ENCODE results near the gene SLC25A10.
"Not testable (repeated sequence)": the region's sequence is repeated elsewhere in the genome, so short reads cannot be mapped to it uniquely, and the experiment has no call there.

SLC25A10 gene

DNA sequence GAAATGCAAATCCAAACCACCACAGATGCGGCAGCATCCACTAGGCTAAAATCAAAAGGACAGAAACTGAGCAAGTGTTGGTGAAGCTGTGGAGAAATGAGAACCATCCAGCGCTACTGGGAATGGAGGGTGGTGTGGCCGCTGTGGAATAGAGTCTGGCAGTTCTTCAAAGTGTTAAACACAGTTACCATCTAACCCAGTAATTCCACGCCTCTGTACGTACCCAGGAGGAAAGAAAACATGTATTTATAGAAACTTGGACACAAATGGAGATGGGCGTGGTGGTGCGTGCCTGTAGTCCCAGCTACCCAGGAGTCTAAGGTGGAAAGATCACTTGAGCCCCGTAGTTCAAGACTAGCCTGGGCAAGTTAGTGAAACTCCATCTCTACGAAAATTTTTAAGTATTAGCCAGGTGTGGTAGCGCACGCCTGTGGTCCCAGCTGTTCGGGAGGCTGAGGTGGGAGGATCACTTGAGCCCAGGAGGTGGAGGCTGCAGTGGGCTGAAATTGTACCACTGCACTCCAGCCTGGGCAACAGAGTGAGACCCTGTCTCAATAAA, 11.6 kb downstream of the SLC25A10 start:
- no peak for DNase-seq

DNA sequence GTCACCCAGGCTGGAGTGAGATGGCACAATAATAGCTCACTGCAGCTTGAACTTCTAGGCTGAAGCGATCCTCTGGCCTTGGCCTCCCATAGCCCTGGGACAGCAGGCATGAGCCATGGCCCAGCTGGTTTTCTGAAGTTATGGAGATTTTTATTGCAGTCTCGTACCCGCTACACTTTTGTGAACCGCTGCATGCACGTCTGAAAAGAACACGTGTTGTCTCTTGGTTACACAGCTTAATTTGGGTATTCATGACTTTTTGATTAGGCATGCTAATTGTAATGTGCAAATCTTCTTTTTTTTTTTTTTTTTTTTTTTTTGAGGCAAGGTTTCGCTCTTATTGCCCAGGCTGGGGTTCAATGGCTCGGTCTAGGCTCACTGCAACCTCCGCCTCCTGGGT, 13.4 kb downstream of the SLC25A10 start:
- no peak for DNase-seq

DNA sequence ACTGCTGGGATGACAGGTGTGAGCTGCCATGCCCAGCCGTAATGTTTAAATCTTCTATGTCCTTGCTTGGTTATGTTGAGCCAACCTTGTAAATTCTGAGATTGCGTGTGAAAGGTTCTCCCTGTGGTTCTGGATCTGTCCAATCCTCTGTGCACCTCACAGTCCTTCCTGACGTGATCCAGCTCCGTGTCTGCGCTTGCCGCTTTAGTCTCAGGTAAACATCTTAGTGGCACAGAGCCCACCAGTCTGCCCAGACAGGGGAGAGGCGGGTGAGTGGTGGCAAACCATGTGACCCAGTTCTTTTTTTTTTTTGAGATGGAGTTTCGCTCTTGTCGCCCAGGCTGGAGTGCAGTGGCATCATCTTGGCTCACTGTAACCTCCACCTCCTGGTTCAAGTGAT, 13.9 kb downstream of the SLC25A10 start:
- no peak for DNase-seq

DNA sequence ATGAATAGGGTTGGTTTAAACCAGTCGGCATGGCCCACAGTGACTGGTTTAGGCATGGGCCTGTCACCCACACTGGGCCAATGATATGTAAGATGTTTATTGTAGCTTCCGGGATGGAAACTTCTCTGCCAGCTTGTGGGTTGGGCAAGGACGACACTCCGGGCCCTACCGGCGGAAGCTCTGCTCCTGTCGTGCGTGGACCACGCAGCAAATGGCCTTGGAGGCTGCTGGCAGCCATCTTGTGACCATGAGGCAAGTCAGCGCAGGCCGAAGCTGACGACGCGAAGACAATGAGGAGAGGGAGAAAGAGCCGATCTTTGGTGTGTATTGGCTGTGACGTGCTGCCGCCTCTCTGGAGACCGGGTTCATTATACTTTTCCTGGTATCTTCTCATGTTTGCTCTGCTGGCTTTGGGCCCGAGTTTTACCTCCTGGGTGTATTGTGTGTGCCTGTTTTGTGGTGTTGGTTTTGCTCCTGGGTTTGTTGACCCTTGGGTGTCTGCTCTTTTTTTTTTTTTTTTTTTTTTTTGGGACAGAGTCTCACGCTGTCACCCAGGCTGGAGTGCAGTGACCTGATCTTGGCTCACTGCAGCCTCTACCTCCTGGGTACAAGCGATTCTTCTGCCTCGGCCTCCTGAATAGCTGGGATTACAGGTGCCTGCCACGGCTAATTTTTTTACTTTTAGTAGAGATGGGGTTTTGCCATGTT, 15.4 kb downstream of the SLC25A10 start:
- no peak for DNase-seq

DNA sequence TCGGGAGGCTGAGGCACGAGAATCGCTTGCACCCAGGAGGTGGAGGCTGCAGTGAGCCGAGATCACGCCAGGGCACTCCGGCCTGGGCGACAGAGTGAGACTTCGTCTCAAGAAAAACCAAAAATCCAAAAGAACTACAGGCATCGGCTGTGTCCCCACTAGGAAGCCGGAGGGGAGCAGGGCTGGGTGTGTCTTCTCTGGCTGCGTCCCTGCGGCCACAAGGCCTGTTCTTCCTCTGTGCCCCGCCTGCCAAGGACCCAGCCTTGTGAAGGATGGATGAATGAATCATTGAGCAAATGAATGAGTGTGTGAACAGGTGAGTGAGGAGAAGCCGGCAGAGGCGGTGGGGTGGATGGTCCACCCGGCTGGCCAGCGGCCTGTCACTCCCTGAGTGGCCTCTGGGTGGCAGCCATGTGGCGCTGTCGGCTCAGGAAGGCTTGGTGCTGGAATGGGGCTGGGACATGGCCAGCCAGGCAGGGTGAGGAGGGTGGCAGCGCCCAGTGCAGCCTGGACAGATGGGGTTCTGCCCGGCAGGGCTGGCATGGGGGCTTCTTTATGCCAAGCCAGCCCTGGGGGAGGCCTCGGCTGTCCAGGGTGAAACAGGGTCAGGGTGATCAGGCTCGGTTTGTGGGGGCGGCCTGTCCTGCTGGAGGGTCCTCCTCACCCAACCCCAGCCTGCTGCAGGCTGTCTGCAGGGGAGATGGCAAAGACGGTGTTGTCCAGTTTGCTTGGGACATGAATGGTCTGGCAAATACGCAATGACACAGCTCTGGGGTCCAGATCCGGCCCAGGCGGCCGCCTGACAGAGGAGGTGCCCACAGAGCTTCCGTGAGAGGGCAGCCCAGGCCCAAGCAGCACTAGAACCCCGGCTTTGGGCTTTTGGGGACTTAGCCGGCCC, 21.7 kb downstream of the SLC25A10 start:
- peak; percentile 62 for DNase-seq

DNA sequence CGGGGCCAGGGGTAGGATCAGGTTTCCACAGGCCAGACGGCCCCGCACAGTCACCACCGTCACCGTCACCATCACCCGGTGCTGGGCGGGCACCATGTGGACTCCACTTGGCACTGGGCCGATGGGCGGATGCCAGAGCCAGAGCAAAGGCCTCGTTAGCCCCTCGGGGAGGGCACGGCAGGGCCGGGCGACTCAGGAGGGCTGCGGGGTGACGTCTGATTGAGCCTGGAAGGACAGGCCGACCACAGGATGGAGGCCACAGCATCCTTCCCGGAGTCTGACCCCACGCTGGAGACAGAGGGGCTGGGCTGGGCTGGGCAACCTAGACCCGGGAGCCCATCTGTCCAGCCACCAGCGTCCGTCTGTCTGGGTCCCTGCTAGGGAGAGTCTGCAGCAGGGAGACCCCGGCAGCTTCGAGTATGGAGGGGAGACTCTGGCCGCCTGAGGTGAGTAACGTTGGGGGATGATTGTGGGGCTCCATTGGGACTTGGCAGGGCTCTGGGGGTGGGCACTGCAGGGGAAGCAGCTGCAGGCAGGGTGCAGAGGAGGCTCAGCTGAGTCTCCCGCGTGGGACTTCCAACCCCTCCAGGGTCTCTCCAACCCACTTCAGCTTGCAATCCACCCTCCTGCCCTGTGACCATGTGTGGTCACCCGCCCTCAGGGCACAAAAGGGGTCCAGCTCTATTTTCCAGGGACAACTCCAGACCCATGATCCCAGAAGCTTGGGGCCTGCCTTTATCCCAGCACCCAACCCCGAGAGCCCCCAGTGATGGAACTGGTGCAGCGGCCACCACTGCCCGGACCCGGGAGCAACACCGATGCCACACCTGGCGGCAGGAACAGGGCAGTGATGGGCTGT, 22.6 kb downstream of the SLC25A10 start:
- no peak for DNase-seq

DNA sequence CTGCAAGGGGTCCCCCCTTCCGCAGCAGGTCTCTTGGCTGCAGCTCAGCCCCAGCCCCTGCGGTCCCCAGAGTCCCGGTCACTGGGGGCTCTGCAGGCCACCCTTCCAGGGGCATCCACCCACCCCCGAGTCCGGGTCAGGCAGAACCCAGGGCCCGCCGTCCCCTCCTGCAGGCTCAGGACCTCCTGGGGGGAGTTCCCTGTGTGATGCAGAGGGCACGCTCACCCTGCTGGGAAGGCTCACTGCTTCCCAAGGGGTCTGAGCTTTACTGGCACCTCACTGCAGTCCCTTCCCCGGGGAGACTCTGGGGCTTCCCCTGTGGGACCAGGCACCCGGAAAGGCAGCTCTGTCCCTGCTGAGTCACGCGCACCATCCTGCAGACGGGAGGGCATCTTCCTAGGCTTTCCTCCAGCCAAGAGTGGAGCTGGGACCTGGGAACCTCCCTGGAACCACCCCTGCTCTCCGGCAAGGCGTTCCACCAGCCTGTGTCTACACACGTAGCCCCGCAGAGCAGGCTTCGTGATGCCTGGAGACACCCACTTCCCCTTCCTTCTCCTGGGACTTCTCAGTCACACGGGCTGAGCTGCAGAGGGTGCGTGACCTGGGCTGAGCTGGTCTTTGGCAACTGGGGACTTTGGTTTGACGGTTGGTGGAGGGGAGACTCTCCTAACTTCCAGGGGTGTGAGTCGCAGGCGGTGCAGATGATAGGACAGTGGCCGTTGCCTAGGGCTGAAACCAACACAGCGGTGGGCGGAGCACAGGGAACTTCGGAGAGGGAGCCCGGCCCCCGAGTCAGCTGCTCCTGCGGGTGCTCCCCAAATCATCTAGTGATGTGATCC, 23.4 kb downstream of the SLC25A10 start:
- DNase-seq = peak; percentile 9

DNA sequence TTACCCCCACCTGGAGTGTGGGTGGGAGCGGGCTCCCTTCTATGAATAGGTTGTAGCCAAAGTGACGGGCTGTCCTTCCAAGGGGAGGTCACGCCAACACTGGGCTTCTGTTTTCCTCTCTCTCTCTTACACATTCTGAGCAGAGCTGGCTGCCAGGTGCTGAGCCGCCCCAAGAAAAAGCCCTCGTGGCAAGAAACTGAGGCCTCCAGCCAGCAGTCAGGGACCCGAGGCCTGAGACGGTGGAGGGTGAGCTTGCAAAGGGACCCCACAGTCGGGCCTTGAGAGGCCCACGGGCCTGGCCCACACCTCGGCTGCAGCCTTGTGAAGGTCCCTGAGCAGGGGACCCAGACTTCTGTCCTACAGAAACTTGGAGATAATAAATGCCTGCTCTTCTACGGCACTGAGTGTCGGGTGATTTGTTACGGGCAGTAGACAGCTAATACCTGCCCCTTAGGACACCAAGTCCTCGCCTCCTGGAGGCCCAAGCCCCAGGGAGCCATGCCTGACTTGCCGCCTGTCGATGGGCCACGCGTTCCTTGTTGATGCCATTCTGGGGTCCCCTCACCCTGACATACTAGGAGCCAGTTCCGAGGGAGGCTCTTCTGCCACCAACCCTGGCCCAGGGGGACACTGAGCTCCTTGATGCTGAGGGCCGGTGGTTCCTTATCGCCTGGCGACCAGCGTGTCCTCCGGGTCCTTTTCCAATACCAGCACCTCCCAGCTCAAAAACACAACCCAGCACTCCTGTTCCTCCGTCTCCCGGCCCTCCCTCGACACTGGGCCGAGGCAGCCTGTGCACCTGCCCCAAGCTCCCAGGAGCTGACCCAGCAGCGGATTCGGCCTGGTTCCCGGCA, 26.1 kb downstream of the SLC25A10 start:
- DNase-seq = no peak

DNA sequence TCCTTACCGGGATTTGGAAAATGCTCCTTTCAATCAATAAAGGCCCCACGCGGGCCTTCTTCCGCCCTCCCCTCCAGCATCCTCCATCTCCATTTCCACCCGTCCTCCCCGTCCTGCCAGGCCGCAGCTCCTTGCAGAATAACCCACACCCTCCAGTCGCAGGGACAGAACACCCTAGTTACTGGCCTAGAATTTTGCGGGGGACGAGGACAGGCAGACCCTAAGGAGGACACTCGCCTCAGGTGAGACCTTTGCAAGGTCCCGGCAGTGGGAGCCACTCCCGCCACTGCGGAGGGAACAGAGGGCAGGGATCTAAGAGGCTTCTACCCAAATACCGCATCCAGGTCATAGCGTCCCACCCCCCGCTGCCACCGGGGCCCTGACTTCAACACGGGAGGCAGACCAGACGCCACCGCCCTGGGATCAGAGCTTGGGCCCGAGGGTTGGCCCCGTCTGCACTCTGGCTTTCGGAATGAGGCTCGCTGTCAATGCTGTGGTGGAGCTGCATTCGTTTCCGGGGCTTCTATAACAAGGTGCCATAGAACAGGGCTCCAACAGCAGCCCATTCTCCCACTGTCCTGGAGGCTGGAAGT, 26.8 kb downstream of the SLC25A10 start:
- DNase-seq = no peak

DNA sequence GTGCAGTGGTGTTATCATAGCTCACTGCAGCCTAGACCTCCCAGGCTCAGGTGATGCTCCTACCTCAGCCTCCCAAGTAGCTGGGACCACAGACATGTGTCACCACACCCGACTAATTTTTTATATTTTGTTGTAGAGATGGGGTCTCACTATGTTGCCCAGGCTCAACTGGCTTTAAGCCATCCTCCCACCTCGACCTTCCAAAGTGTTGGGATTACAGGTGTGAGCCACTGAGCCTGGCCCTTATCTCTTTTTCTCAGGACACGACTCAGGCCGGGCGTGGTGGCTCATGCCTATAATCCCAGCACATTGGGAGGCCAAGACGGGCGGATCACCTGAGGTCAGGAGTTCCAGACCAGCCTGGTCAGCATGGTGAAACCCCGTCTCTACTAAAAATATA, 27.5 kb downstream of the SLC25A10 start:
- not testable (repeated sequence) for DNase-seq

DNA sequence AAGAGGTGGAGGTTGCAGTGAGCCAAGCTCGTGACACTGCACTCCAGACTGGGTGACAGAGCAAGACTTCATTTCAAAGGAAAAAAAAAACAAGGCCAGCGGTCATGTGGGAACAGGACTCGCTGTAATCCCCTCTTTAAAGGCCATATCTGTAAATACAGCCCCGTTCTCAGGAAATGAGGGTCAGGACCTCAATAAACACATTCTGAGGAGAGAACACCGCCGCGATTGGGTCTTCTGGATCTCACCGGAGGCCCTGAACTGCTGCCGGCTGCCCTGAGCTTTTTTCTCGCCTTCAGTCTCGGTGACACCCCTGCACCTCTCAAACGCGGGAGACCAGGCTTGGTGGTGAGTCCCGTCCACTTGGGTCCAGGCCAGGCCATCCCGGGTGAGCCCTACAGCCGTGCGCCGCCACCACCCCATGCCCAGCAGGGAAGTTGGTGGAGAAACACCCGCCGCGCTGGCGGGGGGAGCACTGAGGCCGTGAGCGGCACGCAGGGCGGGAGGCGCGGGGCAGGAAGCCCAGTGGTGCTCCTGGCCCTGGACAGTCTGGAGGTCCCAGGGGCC, 28.4 kb downstream of the SLC25A10 start:
- no peak for DNase-seq

DNA sequence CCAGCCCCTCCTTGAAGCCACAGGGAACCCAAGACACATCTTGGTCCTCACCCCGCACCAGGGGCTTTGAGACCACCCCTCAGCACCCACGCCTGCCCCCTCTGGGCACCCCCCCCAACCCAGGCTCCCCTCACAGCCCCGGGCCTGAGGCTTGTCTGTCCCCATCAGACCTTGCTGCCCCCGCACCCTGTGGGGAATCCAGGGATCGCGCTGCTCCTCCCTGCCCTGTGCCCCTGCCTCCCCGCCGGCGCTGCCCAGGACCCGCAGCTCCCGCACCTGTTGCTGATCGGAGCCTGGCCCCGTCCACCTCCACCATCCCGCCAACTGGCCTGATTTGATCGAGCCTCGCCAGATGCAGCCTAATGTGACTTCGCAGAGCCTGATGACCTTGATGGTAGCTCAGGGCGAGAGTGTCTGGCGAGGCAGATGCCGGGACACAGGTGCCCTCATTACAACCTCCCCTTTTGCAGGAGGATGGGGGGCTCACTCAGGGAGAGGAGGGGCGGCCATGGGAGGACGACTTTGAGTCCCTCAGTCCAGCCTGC, 29.0 kb downstream of the SLC25A10 start:
- no peak for DNase-seq

DNA sequence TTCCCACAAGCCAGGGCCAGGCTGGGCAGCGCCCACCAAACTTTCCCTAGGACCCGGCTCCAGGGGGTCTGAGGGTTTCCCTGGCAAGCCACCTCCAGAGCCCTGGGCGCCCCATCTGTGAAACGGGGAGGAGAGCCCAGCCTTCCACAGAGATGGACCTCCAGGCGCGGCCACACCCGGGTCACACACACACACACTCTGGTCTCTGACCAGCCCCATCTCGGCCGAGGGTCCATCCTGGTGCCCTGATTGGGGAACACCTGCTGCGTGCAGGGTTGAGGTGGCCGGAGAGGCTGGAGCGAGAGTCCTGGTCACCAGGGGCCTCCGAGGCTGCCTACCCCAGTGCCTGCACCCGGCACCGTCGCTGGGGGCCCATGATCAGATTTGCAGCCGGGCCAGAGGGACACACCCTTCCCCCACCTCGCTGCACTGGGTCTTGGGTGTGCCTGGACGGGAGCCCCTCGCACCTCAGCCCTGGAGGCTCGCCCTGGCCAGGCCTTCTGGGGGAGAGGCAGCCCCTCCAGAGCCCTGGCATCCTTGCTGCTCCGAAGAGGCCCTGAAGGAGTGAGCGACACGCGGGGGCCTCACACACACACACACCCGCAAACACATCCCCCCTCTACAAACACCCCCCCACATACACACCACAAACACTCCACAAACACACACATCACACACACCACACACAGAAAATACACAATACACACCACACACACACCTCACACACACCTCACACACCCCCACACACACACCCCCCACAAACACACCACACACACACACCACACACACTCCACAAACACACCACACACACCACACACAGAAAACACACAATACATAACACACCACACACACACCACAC, 29.7 kb downstream of the SLC25A10 start:
- DNase-seq = no peak

Data from CD4-positive, alpha-beta T cell treated with Interleukin-10 for 1 hour (primary cell).